T-cell (primary cell): ENCODE measurements around the gene CSRNP3. TPM values are rescaled to one million over a fixed set of nuclear protein-coding genes. Genes with fewer than 3 reads are reported as not detected.

Experiments used
- ATAC-seq, 4 experiments: fragments of 200-7000 bp in 3 of 4; fragments of 150-1000 bp in 1 of 4; cut with Tn5 transposase; replicated peaks in 1 of 4; 1 replicate in 3 of 4; 2 replicates in 1 of 4; pipeline ENCODE4 v1.10.0; 2021; ENCODE audit warnings: moderate library complexity in 3 of 4, mild to moderate bottlenecking in 2 of 4, moderate number of reproducible peaks in 1 of 4
- CTCF ChIA-PET, 2 donors: fragments of 300-600 bp; sonication (Branson Sonifier 250); formaldehyde crosslinking; loops; one replicate each; lab custom pipeline; 2022; ENCODE audit warnings: antibody characterized with exemption in 2 of 2; lab: Charles Lee
- POLR2A ChIA-PET, 2 donors: fragments of 300-600 bp; sonication (Branson Sonifier 250); formaldehyde crosslinking; loops; one replicate each; lab custom pipeline; 2022; ENCODE audit warnings: antibody characterized with exemption in 2 of 2; lab: Charles Lee
- DNase-seq, 35 experiments: peaks; one replicate each; pipeline versions ENCODE4 v3.0.0 to v3.0.0-alpha.2; 2013 to 2023
- H3K27ac ChIP-seq: one replicate; pipeline ENCODE4 v1.5.1; 2013; ENCODE audit warnings: low read length
- H3K27me3 ChIP-seq, 2 experiments: replicated peaks in 1 of 2; 1 replicate in 1 of 2; 2 replicates in 1 of 2; pipeline versions ENCODE4 v1.6.1 to v1.7.0; 2013; ENCODE audit warnings: low read length in 1 of 2, mixed read lengths in 1 of 2; ENCODE audit not compliant: control insufficient read depth in 2 of 2, insufficient read depth in 2 of 2; ENCODE audit errors: extremely low read depth in 1 of 2
- H3K36me3 ChIP-seq, 2 donors: 1 replicate in 1 of 2; 2 replicates in 1 of 2; pipeline versions ENCODE4 v1.6.1 to v1.7.0; 2013; ENCODE audit warnings: low read length in 1 of 2; ENCODE audit not compliant: control insufficient read depth in 2 of 2, insufficient read depth in 1 of 2; ENCODE audit errors: extremely low read depth in 1 of 2
- H3K4me1 ChIP-seq, 2 experiments: 1 replicate in 1 of 2; 2 replicates in 1 of 2; pipeline versions ENCODE4 v1.6.1 to v1.7.0; 2013; ENCODE audit warnings: low read length in 2 of 2, mixed read lengths in 1 of 2; ENCODE audit not compliant: insufficient read depth in 2 of 2, control insufficient read depth in 1 of 2; ENCODE audit errors: extremely low read depth in 1 of 2
- H3K4me3 ChIP-seq, 2 donors: 1 replicate in 1 of 2; 2 replicates in 1 of 2; pipeline versions ENCODE4 v1.5.1 to v1.7.0; 2013; ENCODE audit warnings: mild to moderate bottlenecking in 2 of 2, low read length in 1 of 2, moderate library complexity in 1 of 2; ENCODE audit not compliant: control insufficient read depth in 1 of 2; ENCODE audit errors: extremely low read depth in 1 of 2
- H3K9me3 ChIP-seq: 2 replicates; pipeline ENCODE4 v1.7.0; 2013
- H3K27ac Mint-ChIP-seq, 2 donors: one replicate each; pipeline ENCODE4 v1.8.0; 2020 to 2021; ENCODE audit warnings: mild to moderate bottlenecking in 2 of 2, mixed read lengths in 2 of 2
- H3K27me3 Mint-ChIP-seq, 2 donors: one replicate each; pipeline ENCODE4 v1.8.0; 2021 to 2022; ENCODE audit warnings: mixed read lengths in 2 of 2
- H3K36me3 Mint-ChIP-seq: one replicate; pipeline ENCODE4 v1.8.0; 2021; ENCODE audit warnings: mixed read lengths
- H3K4me1 Mint-ChIP-seq, 3 donors: one replicate each; pipeline ENCODE4 v1.8.0; 2020 to 2022; ENCODE audit warnings: mixed read lengths in 3 of 3, mild to moderate bottlenecking in 1 of 3
- H3K4me3 Mint-ChIP-seq, 3 donors: one replicate each; pipeline ENCODE4 v1.8.0; 2020 to 2022; ENCODE audit warnings: mild to moderate bottlenecking in 3 of 3, mixed read lengths in 3 of 3, moderate library complexity in 3 of 3
- H3K9me3 Mint-ChIP-seq, 3 donors: one replicate each; pipeline ENCODE4 v1.8.0; 2020 to 2022; ENCODE audit warnings: mixed read lengths in 3 of 3
- WGBS: methylation state at CpG from one replicate; pipeline ENCODE4 v1.1.5; 2013; ENCODE audit warnings: missing lambda C conversion rate; ENCODE audit not compliant: insufficient coverage; 5-methylcytosine and 5-hydroxymethylcytosine counted together
- total RNA-seq, 35 experiments: library from RNA in 6 of 35; stranded (reverse) in 6 of 35; fragments of 120-200 nt in 1 of 35; gene quantifications; one replicate each; pipeline versions ENCODE4 v1.2.1 to v1.2.4 and lab custom pipeline; 2013 to 2026

CSRNP3 gene
- total RNA-seq, 5 donors from 2014 or later (not counting 1 experiment from before 2014, with no cell fraction given), result 0.19 TPM; not detected in 4

GRCh38 chr2:165568361-165568760 is 98.9 kb downstream of the CSRNP3 start:
- H3K9me3 ChIP-seq, result no peaks in the 10 kb centered on the region
- ChIA-PET CTCF (no interaction called here), POLR2A (no interaction called here)
- no peaks in the 10 kb centered on the region for H3K36me3 ChIP-seq
- no peak for DNase-seq
- no peak overlapping the region for H3K27ac ChIP-seq
- Mint-ChIP-seq H3K27me3 (peaks cover 0 to 3% of the 10 kb centered on the region in 2 donors), H3K36me3 (no peaks in the 10 kb centered on the region), H3K9me3 (no peaks in the 10 kb centered on the region), H3K4me3 (no peak overlapping the region), H3K4me1 (no peaks in the 10 kb centered on the region), H3K27ac (no peak overlapping the region)
- no peaks in the 10 kb centered on the region for H3K27me3 ChIP-seq
- no peak overlapping the region for H3K4me3 ChIP-seq
- ATAC-seq, result no peak
- no peaks in the 10 kb centered on the region for H3K4me1 ChIP-seq

- no peak for ATAC-seq
- no peaks in the 10 kb centered on the region for H3K9me3 ChIP-seq
- no peaks in the 10 kb centered on the region for H3K36me3 Mint-ChIP-seq
- H3K4me3 Mint-ChIP-seq, result no peak overlapping the region
- no peaks in the 10 kb centered on the region for H3K9me3 Mint-ChIP-seq
- no peak for DNase-seq
- H3K27ac ChIP-seq, result no peak overlapping the region
- ChIA-PET CTCF (no interaction called here), POLR2A (no interaction called here)
- no peak overlapping the region for H3K27ac Mint-ChIP-seq
- H3K4me3 ChIP-seq, result no peak overlapping the region
- H3K27me3 Mint-ChIP-seq, result peaks cover 0 to 6% of the 10 kb centered on the region in 2 donors
- H3K27me3 ChIP-seq, result peaks cover 0 to 3% of the 10 kb centered on the region in 2 experiments
- H3K4me1 ChIP-seq, result no peaks in the 10 kb centered on the region
- WGBS, result no CpG with 5 or more reads among the region's 1 CpG
- no peaks in the 10 kb centered on the region for H3K36me3 ChIP-seq
- H3K4me1 Mint-ChIP-seq, result no peaks in the 10 kb centered on the region
Observed at GRCh38 chr2:165571477-165571876, 102.0 kb downstream of the CSRNP3 start.

GRCh38 chr2:165572151-165572550 is 102.7 kb downstream of the CSRNP3 start:
- Mint-ChIP-seq H3K36me3 (no peaks in the 10 kb centered on the region), H3K4me3 (no peak overlapping the region), H3K27me3 (peaks cover 0 to 6% of the 10 kb centered on the region in 2 donors), H3K9me3 (no peaks in the 10 kb centered on the region), H3K27ac (no peak overlapping the region), H3K4me1 (no peaks in the 10 kb centered on the region)
- no peak for DNase-seq
- 60% methylated on average over 1 of the region's 3 CpGs for WGBS
- Histone ChIP-seq H3K27me3 (peaks cover 0 to 3% of the 10 kb centered on the region in 2 experiments), H3K36me3 (no peaks in the 10 kb centered on the region), H3K4me3 (no peak overlapping the region), H3K27ac (no peak overlapping the region), H3K4me1 (no peaks in the 10 kb centered on the region), H3K9me3 (no peaks in the 10 kb centered on the region)
- CTCF ChIA-PET, result no interaction called here
- no peak for ATAC-seq
- POLR2A ChIA-PET, result no interaction called here

- Histone ChIP-seq H3K27ac (no peak overlapping the region), H3K4me3 (no peak overlapping the region), H3K27me3 (peaks cover 0 to 3% of the 10 kb centered on the region in 2 experiments), H3K9me3 (no peaks in the 10 kb centered on the region), H3K36me3 (no peaks in the 10 kb centered on the region), H3K4me1 (no peaks in the 10 kb centered on the region)
- 80% methylated on average over 9 of the region's 17 CpGs for WGBS
- Mint-ChIP-seq H3K27me3 (peaks cover 0 to 3% of the 10 kb centered on the region in 2 donors), H3K36me3 (no peaks in the 10 kb centered on the region), H3K9me3 (no peaks in the 10 kb centered on the region), H3K4me3 (no peak overlapping the region), H3K4me1 (no peaks in the 10 kb centered on the region), H3K27ac (no peak overlapping the region)
- ChIA-PET CTCF (no interaction called here), POLR2A (no interaction called here)
- no peak for ATAC-seq
- DNase-seq, result no peak
Observed at GRCh38 chr2:165573534-165574461, 104.3 kb downstream of the CSRNP3 start.

GRCh38 chr2:165575044-165575615 is 105.6 kb downstream of the CSRNP3 start:
- no peak overlapping the region for H3K4me3 ChIP-seq
- ChIA-PET CTCF (no interaction called here), POLR2A (no interaction called here)
- no peaks in the 10 kb centered on the region for H3K36me3 ChIP-seq
- H3K9me3 Mint-ChIP-seq, result no peaks in the 10 kb centered on the region
- H3K27ac ChIP-seq, result no peak overlapping the region
- H3K4me1 ChIP-seq, result no peaks in the 10 kb centered on the region
- no peak overlapping the region for H3K4me3 Mint-ChIP-seq
- no peak overlapping the region for H3K27ac Mint-ChIP-seq
- ATAC-seq, result no peak
- H3K27me3 Mint-ChIP-seq, result peaks cover 0 to 3% of the 10 kb centered on the region in 2 donors
- no peaks in the 10 kb centered on the region for H3K9me3 ChIP-seq
- H3K4me1 Mint-ChIP-seq, result no peaks in the 10 kb centered on the region
- no peaks in the 10 kb centered on the region for H3K36me3 Mint-ChIP-seq
- no CpG with 5 or more reads among the region's 2 CpGs for WGBS
- peaks cover 0 to 3% of the 10 kb centered on the region in 2 experiments for H3K27me3 ChIP-seq
- no peak for DNase-seq

GRCh38 chr2:165576409-165577154 is 107.1 kb downstream of the CSRNP3 start:
- ChIA-PET CTCF (no interaction called here), POLR2A (no interaction called here)
- no peak overlapping the region for H3K4me3 Mint-ChIP-seq
- peaks cover 0 to 3% of the 10 kb centered on the region in 2 donors for H3K27me3 Mint-ChIP-seq
- DNase-seq (no peak), ATAC-seq (no peak)
- H3K27me3 ChIP-seq, result peaks cover 0 to 3% of the 10 kb centered on the region in 2 experiments
- no peaks in the 10 kb centered on the region for H3K36me3 Mint-ChIP-seq
- H3K27ac Mint-ChIP-seq, result no peak overlapping the region
- H3K4me1 ChIP-seq, result no peaks in the 10 kb centered on the region
- no peaks in the 10 kb centered on the region for H3K4me1 Mint-ChIP-seq
- no peak overlapping the region for H3K27ac ChIP-seq
- no peaks in the 10 kb centered on the region for H3K9me3 Mint-ChIP-seq
- H3K4me3 ChIP-seq, result no peak overlapping the region
- WGBS, result no CpG with 5 or more reads among the region's 3 CpGs
- H3K36me3 ChIP-seq, result no peaks in the 10 kb centered on the region
- H3K9me3 ChIP-seq, result no peaks in the 10 kb centered on the region
